OCI-LY1 (cell line): ENCODE results near the gene NSD1.

Source experiments
- EZH2 ChIP-seq: fragments of 200-600 bp; sonication (generic), shearing (Covaris generic); IDR thresholded peaks from 2 replicates; pipeline ENCODE4 v1.8.0; 2017; ENCODE audit warnings: borderline replicate concordance, mixed run types, mild to moderate bottlenecking, antibody characterized with exemption, low read length, moderate library complexity, mixed read lengths
- TF ChIP-seq, protein P1 (sequence below): fragments of 200-600 bp; sonication (generic), shearing (Covaris generic); IDR thresholded peaks from 2 replicates; pipeline ENCODE4 v1.5.1; 2017; ENCODE audit warnings: mild to moderate bottlenecking, antibody characterized with exemption, low read length, moderate library complexity, mixed read lengths

DNA sequence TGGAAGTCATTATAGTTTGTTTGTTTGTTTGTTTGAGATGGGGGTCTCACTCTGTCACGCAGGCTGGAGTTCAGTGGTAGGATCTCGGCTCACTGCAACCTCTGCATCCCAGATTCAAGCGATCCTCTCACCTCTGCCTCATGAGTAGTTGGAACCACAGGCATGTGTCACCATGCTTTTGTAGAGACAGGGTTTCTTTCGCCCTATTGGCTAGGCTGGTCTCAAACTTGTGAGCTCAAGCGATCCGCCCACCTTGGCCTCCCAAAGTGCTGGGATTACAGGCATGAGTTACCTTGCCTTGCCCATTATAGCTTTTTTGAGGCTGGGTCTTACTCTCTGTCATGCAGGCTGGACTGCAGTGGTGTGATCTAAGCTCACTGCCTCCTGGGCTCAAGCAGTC, 28.8 kb downstream of the NSD1 start:
- TF ChIP-seq, protein P1, sequence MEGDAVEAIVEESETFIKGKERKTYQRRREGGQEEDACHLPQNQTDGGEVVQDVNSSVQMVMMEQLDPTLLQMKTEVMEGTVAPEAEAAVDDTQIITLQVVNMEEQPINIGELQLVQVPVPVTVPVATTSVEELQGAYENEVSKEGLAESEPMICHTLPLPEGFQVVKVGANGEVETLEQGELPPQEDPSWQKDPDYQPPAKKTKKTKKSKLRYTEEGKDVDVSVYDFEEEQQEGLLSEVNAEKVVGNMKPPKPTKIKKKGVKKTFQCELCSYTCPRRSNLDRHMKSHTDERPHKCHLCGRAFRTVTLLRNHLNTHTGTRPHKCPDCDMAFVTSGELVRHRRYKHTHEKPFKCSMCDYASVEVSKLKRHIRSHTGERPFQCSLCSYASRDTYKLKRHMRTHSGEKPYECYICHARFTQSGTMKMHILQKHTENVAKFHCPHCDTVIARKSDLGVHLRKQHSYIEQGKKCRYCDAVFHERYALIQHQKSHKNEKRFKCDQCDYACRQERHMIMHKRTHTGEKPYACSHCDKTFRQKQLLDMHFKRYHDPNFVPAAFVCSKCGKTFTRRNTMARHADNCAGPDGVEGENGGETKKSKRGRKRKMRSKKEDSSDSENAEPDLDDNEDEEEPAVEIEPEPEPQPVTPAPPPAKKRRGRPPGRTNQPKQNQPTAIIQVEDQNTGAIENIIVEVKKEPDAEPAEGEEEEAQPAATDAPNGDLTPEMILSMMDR: no peak
- no peak for TF ChIP-seq EZH2
